HepG2 (cell line): Measurements from ENCODE around the gene LRBA. TPM values are rescaled to one million over a fixed set of nuclear protein-coding genes. Genes with fewer than 3 reads are reported as not detected.

Experiments
- BRD4 ChIP-seq: sonication (generic); formaldehyde crosslinking; IDR thresholded peaks from 2 replicates; pipeline ENCODE4 v1.4.0; 2020; ENCODE audit warnings: missing genetic modification reagents
- CENPT ChIP-seq: sonication (generic); formaldehyde crosslinking; IDR thresholded peaks from 2 replicates; pipeline ENCODE4 v1.8.0; 2022; ENCODE audit warnings: low read depth, mild to moderate bottlenecking, moderate library complexity, missing genetic modification reagents
- FLYWCH1 ChIP-seq: sonication (generic); formaldehyde crosslinking; IDR thresholded peaks from 2 replicates; pipeline ENCODE4 v1.8.1; 2023; ENCODE audit warnings: mild to moderate bottlenecking, missing genetic modification reagents
- FOSL2 ChIP-seq: sonication (generic); formaldehyde crosslinking; IDR thresholded peaks from 2 replicates; pipeline ENCODE4 v1.4.0; 2020; ENCODE audit warnings: missing genetic modification reagents
- HIVEP1 ChIP-seq: sonication (generic); formaldehyde crosslinking; IDR thresholded peaks from 2 replicates; pipeline ENCODE4 v1.4.0; 2020; ENCODE audit warnings: mild to moderate bottlenecking, missing genetic modification reagents
- ISL2 ChIP-seq: sonication (generic); formaldehyde crosslinking; IDR thresholded peaks from 2 replicates; pipeline ENCODE4 v1.5.0; 2020; ENCODE audit warnings: missing genetic modification reagents
- MAF1 ChIP-seq: sonication (generic); formaldehyde crosslinking; IDR thresholded peaks from 2 replicates; pipeline ENCODE4 v1.5.0; 2020; ENCODE audit warnings: missing genetic modification reagents, borderline replicate concordance
- MEIS2 ChIP-seq: sonication (generic); formaldehyde crosslinking; IDR thresholded peaks from 2 replicates; pipeline ENCODE4 v1.9.0; 2021; ENCODE audit warnings: mild to moderate bottlenecking, missing genetic modification reagents
- NCOA5 ChIP-seq: sonication (generic); formaldehyde crosslinking; IDR thresholded peaks from 2 replicates; pipeline ENCODE4 v1.4.0; 2020; ENCODE audit warnings: missing genetic modification reagents
- RELA ChIP-seq: sonication (generic); formaldehyde crosslinking; IDR thresholded peaks from 2 replicates; pipeline ENCODE4 v1.4.0; 2020; ENCODE audit warnings: missing genetic modification reagents
- RFXANK ChIP-seq: IDR thresholded peaks from 2 replicates; pipeline ENCODE4 v1.6.1; 2016
- SIX4 ChIP-seq: sonication (generic); formaldehyde crosslinking; IDR thresholded peaks from 2 replicates; pipeline ENCODE4 v1.4.0; 2020; ENCODE audit warnings: missing genetic modification reagents
- SRF ChIP-seq: IDR thresholded peaks from 2 replicates; pipeline ENCODE4 v1.6.1; 2011; ENCODE audit warnings: mild to moderate bottlenecking, low read depth, low read length, moderate library complexity
- TSC22D2 ChIP-seq: sonication (generic); formaldehyde crosslinking; IDR thresholded peaks from 2 replicates; pipeline ENCODE4 v1.5.1; 2020; ENCODE audit warnings: missing genetic modification reagents, mild to moderate bottlenecking, borderline replicate concordance
- ZFP1 ChIP-seq: IDR thresholded peaks from 2 replicates; pipeline ENCODE4 v1.6.1; 2016
- ZNF136 ChIP-seq: sonication (generic); formaldehyde crosslinking; IDR thresholded peaks from 2 replicates; pipeline ENCODE4 v1.8.1; 2022; ENCODE audit warnings: low read depth, mild to moderate bottlenecking, moderate library complexity, missing genetic modification reagents
- ZNF143 ChIP-seq: sonication (generic); formaldehyde crosslinking; IDR thresholded peaks from 2 replicates; pipeline ENCODE4 v1.4.0; 2020; ENCODE audit warnings: missing genetic modification reagents
- ZNF225 ChIP-seq: sonication (generic); formaldehyde crosslinking; IDR thresholded peaks from 2 replicates; pipeline ENCODE4 v1.4.0; 2020; ENCODE audit warnings: mild to moderate bottlenecking, missing genetic modification reagents
- ZNF563 ChIP-seq: sonication (generic); formaldehyde crosslinking; IDR thresholded peaks from 2 replicates; pipeline ENCODE4 v1.8.0; 2022; ENCODE audit warnings: mild to moderate bottlenecking, moderate library complexity, missing genetic modification reagents
- ZNF83 ChIP-seq: sonication (generic); formaldehyde crosslinking; IDR thresholded peaks from 2 replicates; pipeline ENCODE4 v1.4.0; 2020; ENCODE audit warnings: missing genetic modification reagents, mild to moderate bottlenecking, borderline replicate concordance
- polyA plus RNA-seq, 8 experiments: library from polyadenylated mRNA; depleted of rRNA in 3 of 8; stranded (reverse) in 7 of 8; unstranded in 1 of 8; fragments of >200 nt; fragmentation: Illumina TruSeq in 4 of 8; extraction: Trizol in 4 of 8; gene quantifications; 2 replicates each; pipeline versions ENCODE4 v1.2.1 to v1.2.3, GENCODE V29; 2011 to 2016; ENCODE audit warnings: low read depth in 4 of 8, missing spikeins in 1 of 8, mixed read lengths in 1 of 8; ENCODE audit not compliant: insufficient read depth in 1 of 8
- total RNA-seq, 5 experiments: library from RNA; depleted of rRNA; stranded (reverse); fragments of >200 nt; fragmentation: Illumina TruSeq; extraction: Trizol; gene quantifications; 2 replicates each; pipeline ENCODE4 v1.2.3, GENCODE V29; 2016; ENCODE audit warnings: low read depth in 1 of 5
- TF ChIP-seq, protein P1 (sequence below): IDR thresholded peaks from 2 replicates; pipeline ENCODE4 v1.6.1; 2018; ENCODE audit warnings: missing genetic modification reagents
- TF ChIP-seq, protein P2 (sequence below): sonication (generic); formaldehyde crosslinking; IDR thresholded peaks from 2 replicates; pipeline ENCODE4 v1.9.0; 2021; ENCODE audit warnings: missing genetic modification reagents, mild to moderate bottlenecking, borderline replicate concordance
- TF ChIP-seq, protein P3 (sequence below): sonication (generic); formaldehyde crosslinking; IDR thresholded peaks from 2 replicates; pipeline ENCODE4 v1.4.0; 2020; ENCODE audit warnings: missing genetic modification reagents, mild to moderate bottlenecking, borderline replicate concordance
- TF ChIP-seq, protein P4 (sequence below): sonication (generic); formaldehyde crosslinking; IDR thresholded peaks from 2 replicates; pipeline ENCODE4 v1.8.0; 2022; ENCODE audit warnings: mild to moderate bottlenecking, missing genetic modification reagents, moderate library complexity

Gene LRBA
- total and polyA plus RNA-seq, 2 of the 13 experiments (the other 11 are each of a cell fraction or from before 2014, with no cell fraction given), result 21.0 to 37.2 TPM

- no peak for TF ChIP-seq FOSL2
- TF ChIP-seq, protein P1, sequence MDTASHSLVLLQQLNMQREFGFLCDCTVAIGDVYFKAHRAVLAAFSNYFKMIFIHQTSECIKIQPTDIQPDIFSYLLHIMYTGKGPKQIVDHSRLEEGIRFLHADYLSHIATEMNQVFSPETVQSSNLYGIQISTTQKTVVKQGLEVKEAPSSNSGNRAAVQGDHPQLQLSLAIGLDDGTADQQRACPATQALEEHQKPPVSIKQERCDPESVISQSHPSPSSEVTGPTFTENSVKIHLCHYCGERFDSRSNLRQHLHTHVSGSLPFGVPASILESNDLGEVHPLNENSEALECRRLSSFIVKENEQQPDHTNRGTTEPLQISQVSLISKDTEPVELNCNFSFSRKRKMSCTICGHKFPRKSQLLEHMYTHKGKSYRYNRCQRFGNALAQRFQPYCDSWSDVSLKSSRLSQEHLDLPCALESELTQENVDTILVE (CRISPR knock-in tag), result no peak
- no peak for TF ChIP-seq TSC22D2 (CRISPR knock-in tag)
- no peak for TF ChIP-seq NCOA5
- no peak for TF ChIP-seq RELA (CRISPR knock-in tag)
- TF ChIP-seq BRD4, result 0 out of 2 replicates have a peak, but pooled peaks have one; percentile 52
- TF ChIP-seq ZNF225 (CRISPR knock-in tag), result 0 out of 2 replicates have a peak, but pooled peaks have one; percentile 39
- no peak for TF ChIP-seq RFXANK (CRISPR knock-in tag)
- TF ChIP-seq SIX4 (CRISPR knock-in tag), result no peak; the same call in 1 of the 2 replicates
- TF ChIP-seq ZNF563 (CRISPR knock-in tag), result peak; percentile 87
- TF ChIP-seq, protein P2, sequence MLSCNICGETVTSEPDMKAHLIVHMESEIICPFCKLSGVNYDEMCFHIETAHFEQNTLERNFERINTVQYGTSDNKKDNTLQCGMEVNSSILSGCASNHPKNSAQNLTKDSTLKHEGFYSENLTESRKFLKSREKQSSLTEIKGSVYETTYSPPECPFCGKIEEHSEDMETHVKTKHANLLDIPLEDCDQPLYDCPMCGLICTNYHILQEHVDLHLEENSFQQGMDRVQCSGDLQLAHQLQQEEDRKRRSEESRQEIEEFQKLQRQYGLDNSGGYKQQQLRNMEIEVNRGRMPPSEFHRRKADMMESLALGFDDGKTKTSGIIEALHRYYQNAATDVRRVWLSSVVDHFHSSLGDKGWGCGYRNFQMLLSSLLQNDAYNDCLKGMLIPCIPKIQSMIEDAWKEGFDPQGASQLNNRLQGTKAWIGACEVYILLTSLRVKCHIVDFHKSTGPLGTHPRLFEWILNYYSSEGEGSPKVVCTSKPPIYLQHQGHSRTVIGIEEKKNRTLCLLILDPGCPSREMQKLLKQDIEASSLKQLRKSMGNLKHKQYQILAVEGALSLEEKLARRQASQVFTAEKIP, result no peak
- no peak; the same call in 1 of the 2 replicates for TF ChIP-seq MEIS2 (CRISPR knock-in tag)
- TF ChIP-seq HIVEP1 (CRISPR knock-in tag), result no peak; the same call in 1 of the 2 replicates
- TF ChIP-seq, protein P3, sequence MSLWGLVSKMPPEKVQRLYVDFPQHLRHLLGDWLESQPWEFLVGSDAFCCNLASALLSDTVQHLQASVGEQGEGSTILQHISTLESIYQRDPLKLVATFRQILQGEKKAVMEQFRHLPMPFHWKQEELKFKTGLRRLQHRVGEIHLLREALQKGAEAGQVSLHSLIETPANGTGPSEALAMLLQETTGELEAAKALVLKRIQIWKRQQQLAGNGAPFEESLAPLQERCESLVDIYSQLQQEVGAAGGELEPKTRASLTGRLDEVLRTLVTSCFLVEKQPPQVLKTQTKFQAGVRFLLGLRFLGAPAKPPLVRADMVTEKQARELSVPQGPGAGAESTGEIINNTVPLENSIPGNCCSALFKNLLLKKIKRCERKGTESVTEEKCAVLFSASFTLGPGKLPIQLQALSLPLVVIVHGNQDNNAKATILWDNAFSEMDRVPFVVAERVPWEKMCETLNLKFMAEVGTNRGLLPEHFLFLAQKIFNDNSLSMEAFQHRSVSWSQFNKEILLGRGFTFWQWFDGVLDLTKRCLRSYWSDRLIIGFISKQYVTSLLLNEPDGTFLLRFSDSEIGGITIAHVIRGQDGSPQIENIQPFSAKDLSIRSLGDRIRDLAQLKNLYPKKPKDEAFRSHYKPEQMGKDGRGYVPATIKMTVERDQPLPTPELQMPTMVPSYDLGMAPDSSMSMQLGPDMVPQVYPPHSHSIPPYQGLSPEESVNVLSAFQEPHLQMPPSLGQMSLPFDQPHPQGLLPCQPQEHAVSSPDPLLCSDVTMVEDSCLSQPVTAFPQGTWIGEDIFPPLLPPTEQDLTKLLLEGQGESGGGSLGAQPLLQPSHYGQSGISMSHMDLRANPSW (CRISPR knock-in tag), result 0 out of 2 replicates have a peak, but pooled peaks have one; percentile 15
- TF ChIP-seq SRF, result no peak
- no peak for TF ChIP-seq ZFP1 (CRISPR knock-in tag)
- TF ChIP-seq ISL2 (CRISPR knock-in tag), result no peak
- TF ChIP-seq ZNF83 (CRISPR knock-in tag), result no peak
- no peak for TF ChIP-seq ZNF136 (CRISPR knock-in tag)
- TF ChIP-seq CENPT, result peak; percentile 69; the same call in 1 of the 2 replicates
- no peak for TF ChIP-seq FLYWCH1 (CRISPR knock-in tag)
- TF ChIP-seq MAF1 (CRISPR knock-in tag), result no peak
- TF ChIP-seq ZNF143 (CRISPR knock-in tag), result no peak; the same call in 1 of the 2 replicates
- TF ChIP-seq, protein P4, sequence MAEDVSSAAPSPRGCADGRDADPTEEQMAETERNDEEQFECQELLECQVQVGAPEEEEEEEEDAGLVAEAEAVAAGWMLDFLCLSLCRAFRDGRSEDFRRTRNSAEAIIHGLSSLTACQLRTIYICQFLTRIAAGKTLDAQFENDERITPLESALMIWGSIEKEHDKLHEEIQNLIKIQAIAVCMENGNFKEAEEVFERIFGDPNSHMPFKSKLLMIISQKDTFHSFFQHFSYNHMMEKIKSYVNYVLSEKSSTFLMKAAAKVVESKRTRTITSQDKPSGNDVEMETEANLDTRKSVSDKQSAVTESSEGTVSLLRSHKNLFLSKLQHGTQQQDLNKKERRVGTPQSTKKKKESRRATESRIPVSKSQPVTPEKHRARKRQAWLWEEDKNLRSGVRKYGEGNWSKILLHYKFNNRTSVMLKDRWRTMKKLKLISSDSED (CRISPR knock-in tag), result peak; percentile 52; the same call in 1 of the 2 replicates
Measured at GRCh38 chr4:151015459-151016347, 619 bp upstream of the LRBA start (continued).
